HG02870 (cell line): Measurements from ENCODE around the gene PIK3R2.
"Not testable (repeated sequence)": the region's sequence is repeated elsewhere in the genome, so short reads cannot be mapped to it uniquely, and the experiment has no call there.

Experiments used
- ATAC-seq: cut with Tn5 transposase; IDR thresholded peaks from one replicate; pipeline ENCODE4 v1.9.1; 2021; ENCODE audit warnings: mild to moderate bottlenecking, moderate library complexity; ENCODE audit not compliant: unreplicated experiment

PIK3R2 gene

GRCh38 chr19:18198374-18198773, 45.4 kb downstream of the PIK3R2 start:
- no peak for ATAC-seq

- ATAC-seq, result no peak
These were observed 49.4 kb downstream of the PIK3R2 start for GRCh38 chr19:18202397-18202777.

- ATAC-seq, result no peak
These were observed 49.9 kb downstream of the PIK3R2 start for GRCh38 chr19:18202778-18203407.

DNA sequence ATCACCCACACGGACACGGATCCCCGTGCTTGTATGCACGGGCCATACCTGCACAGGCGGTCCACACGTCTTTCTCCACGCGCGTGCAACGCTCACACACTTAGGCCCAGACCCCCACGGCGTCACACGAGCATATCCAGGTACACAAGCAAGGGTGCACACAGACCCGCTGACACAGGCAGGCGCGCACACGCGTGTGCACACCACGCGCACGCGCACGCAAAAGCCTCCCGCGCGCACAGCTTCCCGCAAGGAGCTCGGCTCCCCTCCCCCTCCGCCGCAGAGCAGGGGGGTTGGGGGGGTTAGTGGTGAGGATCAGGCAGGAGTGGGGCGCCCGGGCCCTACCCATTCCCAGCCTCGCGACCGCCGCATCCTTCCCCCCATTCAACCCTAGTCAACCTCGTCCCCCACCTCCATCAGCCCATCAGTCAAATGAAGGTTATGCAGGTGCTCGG, 50.5 kb downstream of the PIK3R2 start:
- peak; percentile 1 for ATAC-seq

- ATAC-seq, result peak; percentile 92
These were observed 51.0 kb downstream of the PIK3R2 start, which contains the start of gene RAB3A for GRCh38 chr19:18203863-18204393. RAB3A (minus strand) TSS chr19:18204042; CDS start chr19:18202740, 1,302 bp downstream.

- peak; percentile 12 for ATAC-seq
These were observed 51.6 kb downstream of the PIK3R2 start for GRCh38 chr19:18204394-18205199.

DNA sequence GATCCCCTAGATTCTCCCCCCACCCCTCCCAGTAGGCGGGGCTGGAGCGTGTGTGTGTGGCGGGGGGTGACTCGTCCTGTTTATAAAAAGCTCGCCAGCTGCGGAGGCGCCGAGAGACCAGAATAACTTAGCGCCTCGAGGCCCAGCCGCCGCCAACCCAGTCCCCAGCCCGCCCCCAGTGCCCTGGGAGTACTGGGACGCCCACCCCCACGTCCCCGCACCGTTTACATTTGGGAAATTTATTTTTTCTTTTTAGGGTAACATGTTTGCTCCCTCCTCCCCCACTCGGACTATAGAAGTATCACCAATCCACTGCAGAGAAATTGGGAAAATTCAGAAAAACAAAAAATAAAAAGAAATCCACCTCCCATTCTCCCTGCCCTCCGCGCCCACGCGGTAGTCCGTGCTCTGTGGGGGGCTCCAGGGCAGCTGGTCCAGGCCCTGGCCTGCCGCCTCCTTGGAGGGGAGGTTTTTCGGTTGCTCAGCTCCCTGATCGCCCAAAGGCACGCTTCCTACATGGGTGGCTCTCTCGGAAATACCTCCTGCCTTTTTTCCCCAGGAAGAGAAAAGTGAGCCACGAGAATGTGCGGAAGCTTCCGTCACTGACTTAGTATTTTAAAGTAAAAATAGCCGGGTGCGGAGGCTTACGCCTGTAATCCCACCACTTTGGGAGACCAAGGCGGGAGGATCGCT, 52.4 kb downstream of the PIK3R2 start:
- no peak for ATAC-seq

DNA sequence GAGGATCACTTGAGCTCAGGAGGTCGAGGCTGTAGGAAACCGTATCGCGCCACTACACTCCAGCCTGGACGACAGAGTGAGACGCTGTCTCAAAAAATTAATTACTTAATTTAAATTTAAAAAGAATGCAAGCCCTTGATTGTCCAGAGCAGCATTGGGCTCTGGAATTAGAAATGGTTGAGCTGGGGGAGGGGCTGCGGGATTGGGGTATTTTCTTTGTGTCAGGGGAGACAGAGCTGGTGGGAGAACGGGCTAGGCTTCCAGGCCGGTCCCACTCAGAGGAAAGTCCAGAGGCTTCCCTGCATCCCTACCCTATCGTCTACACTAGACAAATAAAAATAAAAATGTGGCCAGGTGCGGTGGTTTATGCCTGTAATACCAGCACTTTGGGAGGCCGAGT, 53.1 kb downstream of the PIK3R2 start:
- ATAC-seq, result no peak

DNA sequence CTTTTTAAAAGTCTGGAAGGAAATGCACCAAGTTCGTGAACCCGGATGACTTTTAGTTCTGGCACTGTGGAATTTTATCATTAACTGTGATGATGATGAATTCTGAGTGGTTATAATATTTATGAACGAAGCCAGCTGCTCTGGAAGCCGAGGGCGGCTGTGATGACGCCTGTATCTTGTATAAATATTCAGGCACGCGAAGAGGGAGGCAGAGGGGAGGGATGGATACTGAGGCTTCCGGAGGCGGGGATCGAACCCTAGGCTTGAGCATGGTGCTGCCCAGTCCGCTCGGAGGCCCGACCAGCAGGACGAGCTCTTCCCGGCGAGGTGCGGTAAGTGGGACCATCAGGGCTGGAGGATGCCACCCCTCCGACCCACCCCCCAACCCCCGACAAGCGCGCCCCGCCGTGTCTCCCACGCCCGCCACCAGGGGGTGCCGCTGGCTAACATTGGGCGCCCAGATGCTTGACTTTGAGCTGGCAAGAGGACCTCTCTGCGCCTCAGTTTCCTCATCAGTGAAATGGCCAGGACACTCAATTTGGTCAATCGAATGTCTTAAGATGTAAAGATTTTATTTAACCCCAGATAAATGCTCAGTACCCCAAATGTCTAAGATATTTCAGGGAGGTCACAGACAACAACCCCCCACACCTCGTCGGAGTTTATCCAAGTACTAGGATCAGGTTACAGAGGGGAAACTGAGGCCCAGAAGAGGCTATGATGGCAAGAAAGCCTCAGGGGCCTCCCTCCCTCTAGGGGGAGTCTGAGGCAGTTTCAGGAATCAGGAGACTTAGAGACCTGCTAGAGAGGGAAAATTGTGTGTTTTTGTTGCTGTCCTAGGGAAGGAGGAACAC, 55.4 kb downstream of the PIK3R2 start:
- no peak for ATAC-seq

GRCh38 chr19:18209912-18210311, 56.9 kb downstream of the PIK3R2 start:
- ATAC-seq, result not testable (repeated sequence)

DNA sequence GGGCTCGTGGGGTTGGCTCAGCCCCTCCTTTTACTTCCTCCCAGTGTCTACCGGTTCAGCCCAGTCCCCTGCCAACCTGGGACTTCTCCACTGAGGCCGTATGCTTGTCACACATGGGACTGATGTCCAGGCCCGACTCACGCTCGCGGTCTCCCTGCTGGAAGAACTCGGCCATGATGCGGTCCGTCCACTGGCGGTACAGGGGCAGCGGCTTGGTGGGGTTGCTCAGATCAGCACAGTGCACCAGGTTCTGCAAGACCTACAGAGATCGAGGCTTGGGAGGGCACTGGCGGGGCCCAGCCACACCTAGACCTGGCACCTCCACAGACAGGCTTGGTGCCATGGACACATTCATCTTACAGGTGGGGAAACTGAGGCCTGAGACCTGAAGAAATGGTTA, 58.7 kb downstream of the PIK3R2 start:
- ATAC-seq, result no peak

- no peak for ATAC-seq
These were observed 61.9 kb downstream of the PIK3R2 start for GRCh38 chr19:18214779-18215433.

- ATAC-seq, result no peak
These were observed 63.8 kb downstream of the PIK3R2 start for GRCh38 chr19:18216789-18217188.

DNA sequence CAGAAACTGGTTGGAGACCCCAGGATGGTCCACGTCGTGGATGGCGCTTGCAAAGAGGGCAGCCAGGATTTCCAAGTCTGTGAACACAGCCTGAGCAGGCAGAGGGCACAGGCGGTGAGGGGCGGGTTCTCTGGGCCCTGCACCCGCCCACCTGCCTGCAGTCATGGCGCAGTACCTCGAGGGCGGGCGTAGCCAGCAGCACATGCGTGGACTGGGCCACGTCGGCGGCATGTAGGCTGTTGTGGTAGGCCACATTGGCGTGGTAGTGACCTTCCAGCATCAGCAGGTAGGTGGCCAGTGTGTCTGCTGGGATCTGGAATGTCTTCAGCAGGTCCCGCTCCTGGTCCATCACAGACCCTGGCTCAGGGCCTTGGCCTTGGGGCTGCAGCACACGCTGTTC, 65.2 kb downstream of the PIK3R2 start:
- no peak for ATAC-seq

GRCh38 chr19:18218600-18218999, 65.6 kb downstream of the PIK3R2 start:
- ATAC-seq, result no peak
